Nephron progenitor cell (in vitro differentiated cells): ENCODE measurements around the gene TTLL9.
A peak's percentile ranks its signal among the peaks of the same experiment; 100 is the strongest.

Source experiments
- DNase-seq: peaks from one replicate; pipeline ENCODE4 v3.0.0; 2021
- H3K27ac Mint-ChIP-seq: 2 replicates; pipeline ENCODE4 v1.8.0; 2021; ENCODE audit warnings: mild to moderate bottlenecking, moderate library complexity, mixed read lengths
- H3K27me3 Mint-ChIP-seq: 2 replicates; pipeline ENCODE4 v1.8.0; 2021; ENCODE audit warnings: mild to moderate bottlenecking, low read depth, mixed read lengths; ENCODE audit not compliant: poor library complexity
- H3K36me3 Mint-ChIP-seq: 2 replicates; pipeline ENCODE4 v1.8.0; 2021; ENCODE audit warnings: low read depth, mixed read lengths
- H3K4me1 Mint-ChIP-seq: 2 replicates; pipeline ENCODE4 v1.8.0; 2021; ENCODE audit warnings: mixed read lengths
- H3K4me3 Mint-ChIP-seq: 2 replicates; pipeline ENCODE4 v1.8.0; 2021; ENCODE audit warnings: mild to moderate bottlenecking, moderate library complexity, mixed read lengths
- H3K9me3 Mint-ChIP-seq: 2 replicates; pipeline ENCODE4 v1.8.0; 2021; ENCODE audit warnings: mild to moderate bottlenecking, moderate library complexity, mixed read lengths
- TF ChIP-seq, protein P1 (sequence below): fragments of 200-600 bp; sonication (generic); IDR thresholded peaks from 2 replicates; pipeline ENCODE4 v1.5.0; 2021; ENCODE audit warnings: antibody characterized with exemption

Gene TTLL9

DNA sequence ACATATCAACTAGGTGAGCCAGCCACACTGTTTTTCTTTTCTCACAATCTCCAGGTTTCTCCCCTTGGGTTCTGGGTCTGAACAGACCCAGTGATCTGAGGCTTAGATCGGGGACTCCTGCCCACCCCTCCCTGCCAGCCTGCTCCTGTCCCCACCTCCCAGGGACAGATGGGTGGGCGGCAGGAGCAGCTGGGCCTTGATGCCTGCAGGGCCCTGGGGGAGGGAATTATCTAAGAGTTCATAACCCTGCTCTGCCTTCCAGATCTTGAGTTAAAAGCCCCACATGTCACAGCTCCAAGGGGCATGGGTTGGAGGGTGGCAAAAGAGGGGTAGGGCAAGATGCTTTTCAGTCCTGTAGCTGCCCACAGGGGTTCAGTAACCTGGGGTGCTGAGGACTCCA lies 92.3 kb downstream of the TTLL9 start:
- Mint-ChIP-seq H3K4me1 (peaks cover 47% of the 10 kb centered on the region), H3K27me3 (peaks cover 28% of the 10 kb centered on the region), H3K9me3 (no peaks in the 10 kb centered on the region), H3K27ac (no peak overlapping the region), H3K4me3 (no peak overlapping the region), H3K36me3 (no peaks in the 10 kb centered on the region)
- no peak for DNase-seq
- TF ChIP-seq, protein P1, sequence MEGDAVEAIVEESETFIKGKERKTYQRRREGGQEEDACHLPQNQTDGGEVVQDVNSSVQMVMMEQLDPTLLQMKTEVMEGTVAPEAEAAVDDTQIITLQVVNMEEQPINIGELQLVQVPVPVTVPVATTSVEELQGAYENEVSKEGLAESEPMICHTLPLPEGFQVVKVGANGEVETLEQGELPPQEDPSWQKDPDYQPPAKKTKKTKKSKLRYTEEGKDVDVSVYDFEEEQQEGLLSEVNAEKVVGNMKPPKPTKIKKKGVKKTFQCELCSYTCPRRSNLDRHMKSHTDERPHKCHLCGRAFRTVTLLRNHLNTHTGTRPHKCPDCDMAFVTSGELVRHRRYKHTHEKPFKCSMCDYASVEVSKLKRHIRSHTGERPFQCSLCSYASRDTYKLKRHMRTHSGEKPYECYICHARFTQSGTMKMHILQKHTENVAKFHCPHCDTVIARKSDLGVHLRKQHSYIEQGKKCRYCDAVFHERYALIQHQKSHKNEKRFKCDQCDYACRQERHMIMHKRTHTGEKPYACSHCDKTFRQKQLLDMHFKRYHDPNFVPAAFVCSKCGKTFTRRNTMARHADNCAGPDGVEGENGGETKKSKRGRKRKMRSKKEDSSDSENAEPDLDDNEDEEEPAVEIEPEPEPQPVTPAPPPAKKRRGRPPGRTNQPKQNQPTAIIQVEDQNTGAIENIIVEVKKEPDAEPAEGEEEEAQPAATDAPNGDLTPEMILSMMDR = no peak

- no peak overlapping the region for H3K4me3 Mint-ChIP-seq
- H3K27ac Mint-ChIP-seq = no peak overlapping the region
- no peaks in the 10 kb centered on the region for H3K9me3 Mint-ChIP-seq
- peaks cover 56% of the 10 kb centered on the region for H3K4me1 Mint-ChIP-seq
- H3K36me3 Mint-ChIP-seq = no peaks in the 10 kb centered on the region
- TF ChIP-seq, protein P1 = no peak
- H3K27me3 Mint-ChIP-seq = peaks cover 28% of the 10 kb centered on the region
- DNase-seq = no peak
These were observed 93.5 kb downstream of the TTLL9 start for GRCh38 chr20:31963889-31964288.

- TF ChIP-seq, protein P1 = no peak
- no peaks in the 10 kb centered on the region for H3K36me3 Mint-ChIP-seq
- H3K27ac Mint-ChIP-seq = no peak overlapping the region
- DNase-seq = no peak
- H3K9me3 Mint-ChIP-seq = no peaks in the 10 kb centered on the region
- H3K4me3 Mint-ChIP-seq = peak overlapping the region; percentile 84
- H3K27me3 Mint-ChIP-seq = peaks cover 29% of the 10 kb centered on the region
- peaks cover 77% of the 10 kb centered on the region for H3K4me1 Mint-ChIP-seq
These were observed 96.7 kb downstream of the TTLL9 start for GRCh38 chr20:31966991-31967655.

GRCh38 chr20:31967830-31968249 lies 97.4 kb downstream of the TTLL9 start, which contains the start of gene XKR7:
TSS of gene XKR7 (plus strand) at chr20:31968151. CDS start at chr20:31968176, 25 bp downstream.
- H3K27ac Mint-ChIP-seq = no peak within 1 kb of the TSS
- peak; percentile 70 for DNase-seq
- peak within 1 kb of the TSS; percentile 92 for H3K4me3 Mint-ChIP-seq
- TF ChIP-seq, protein P1 = no peak
- peaks cover 80% of the 10 kb centered on the region for H3K4me1 Mint-ChIP-seq
- H3K27me3 Mint-ChIP-seq = peaks cover 26% of the 10 kb centered on the region
- H3K9me3 Mint-ChIP-seq = no peaks in the 10 kb centered on the region
- no peaks in the 10 kb centered on the region for H3K36me3 Mint-ChIP-seq

GRCh38 chr20:31968291-31969126 lies 98.1 kb downstream of the TTLL9 start:
- H3K4me1 Mint-ChIP-seq = peaks cover 82% of the 10 kb centered on the region
- H3K4me3 Mint-ChIP-seq = peak overlapping the region; percentile 92
- no peaks in the 10 kb centered on the region for H3K36me3 Mint-ChIP-seq
- H3K27ac Mint-ChIP-seq = no peak overlapping the region
- TF ChIP-seq, protein P1 = no peak
- DNase-seq = peak; percentile 98
- peaks cover 23% of the 10 kb centered on the region for H3K27me3 Mint-ChIP-seq
- H3K9me3 Mint-ChIP-seq = no peaks in the 10 kb centered on the region
